Thyroid gland (tissue), 4 donors: ENCODE data around the gene CCHCR1. TPM values are rescaled to one million over a fixed set of nuclear protein-coding genes. Genes with fewer than 3 reads are reported as not detected.
"Not testable (repeated sequence)": the region's sequence is repeated elsewhere in the genome, so short reads cannot be mapped to it uniquely, and the experiment has no call there.

Experiments used
- DNase-seq, 2 donors: peaks; one replicate each; pipeline ENCODE4 v3.0.0-alpha.2; 2019
- H3K27ac ChIP-seq, 3 donors: fragments of 200-600 bp; sonication (generic); 1 replicate in 2 of 3; 2 replicates in 1 of 3; pipeline ENCODE4 v1.5.1; 2016 to 2019; ENCODE audit warnings: mild to moderate bottlenecking in 1 of 3, moderate library complexity in 1 of 3
- H3K27me3 ChIP-seq: fragments of 200-600 bp; sonication (generic); one replicate; pipeline ENCODE4 v1.5.1; 2019
- H3K36me3 ChIP-seq, 2 donors: fragments of 200-600 bp; sonication (generic); one replicate each; pipeline ENCODE4 v1.5.1; 2016 to 2019
- H3K4me1 ChIP-seq, 2 donors: fragments of 200-600 bp; sonication (generic); one replicate each; pipeline ENCODE4 v1.5.1; 2017 to 2019
- H3K4me3 ChIP-seq, 3 donors: fragments of 200-600 bp; sonication (generic); replicated peaks in 1 of 3; 1 replicate in 2 of 3; 2 replicates in 1 of 3; pipeline ENCODE4 v1.5.1; 2016; ENCODE audit warnings: mild to moderate bottlenecking in 1 of 3
- H3K9me3 ChIP-seq: fragments of 200-600 bp; sonication (generic); one replicate; pipeline ENCODE4 v1.5.1; 2017
- POLR2A ChIP-seq, 2 donors: fragments of 450-650 bp; IDR thresholded peaks; one replicate each; pipeline ENCODE4 v1.6.1; 2017; ENCODE audit warnings: antibody characterized with exemption in 2 of 2, mild to moderate bottlenecking in 2 of 2, moderate library complexity in 1 of 2
- WGBS, 2 donors: methylation state at CpG; one replicate each; pipeline ENCODE4 v1.1.5; 2017; 5-methylcytosine and 5-hydroxymethylcytosine counted together
- intact Hi-C: fragments of 100-400 bp; cut with DNase I; formaldehyde crosslinking; loops from one replicate; pipeline ENCODE4 v1.15.1; 2023
- total RNA-seq, 4 donors: library from RNA; depleted of rRNA; stranded (reverse); fragments of >200 nt; gene quantifications; one replicate each; pipeline ENCODE4 v1.2.3, GENCODE V29; 2016
- TF ChIP-seq, protein P1 (sequence below), 6 experiments: fragments of 200-600 bp in 3 of 6; fragments of 450-650 bp in 3 of 6; sonication (generic) in 3 of 6; IDR thresholded peaks; one replicate each; pipeline ENCODE4 v1.5.1; 2016 to 2019; ENCODE audit warnings: antibody characterized with exemption in 6 of 6, mild to moderate bottlenecking in 2 of 6, inconsistent platforms in 1 of 6, moderate library complexity in 1 of 6

The CCHCR1 gene
- total RNA-seq, 4 donors from 2014 or later: 15.8 to 20.0 (median 17.0) TPM

DNA sequence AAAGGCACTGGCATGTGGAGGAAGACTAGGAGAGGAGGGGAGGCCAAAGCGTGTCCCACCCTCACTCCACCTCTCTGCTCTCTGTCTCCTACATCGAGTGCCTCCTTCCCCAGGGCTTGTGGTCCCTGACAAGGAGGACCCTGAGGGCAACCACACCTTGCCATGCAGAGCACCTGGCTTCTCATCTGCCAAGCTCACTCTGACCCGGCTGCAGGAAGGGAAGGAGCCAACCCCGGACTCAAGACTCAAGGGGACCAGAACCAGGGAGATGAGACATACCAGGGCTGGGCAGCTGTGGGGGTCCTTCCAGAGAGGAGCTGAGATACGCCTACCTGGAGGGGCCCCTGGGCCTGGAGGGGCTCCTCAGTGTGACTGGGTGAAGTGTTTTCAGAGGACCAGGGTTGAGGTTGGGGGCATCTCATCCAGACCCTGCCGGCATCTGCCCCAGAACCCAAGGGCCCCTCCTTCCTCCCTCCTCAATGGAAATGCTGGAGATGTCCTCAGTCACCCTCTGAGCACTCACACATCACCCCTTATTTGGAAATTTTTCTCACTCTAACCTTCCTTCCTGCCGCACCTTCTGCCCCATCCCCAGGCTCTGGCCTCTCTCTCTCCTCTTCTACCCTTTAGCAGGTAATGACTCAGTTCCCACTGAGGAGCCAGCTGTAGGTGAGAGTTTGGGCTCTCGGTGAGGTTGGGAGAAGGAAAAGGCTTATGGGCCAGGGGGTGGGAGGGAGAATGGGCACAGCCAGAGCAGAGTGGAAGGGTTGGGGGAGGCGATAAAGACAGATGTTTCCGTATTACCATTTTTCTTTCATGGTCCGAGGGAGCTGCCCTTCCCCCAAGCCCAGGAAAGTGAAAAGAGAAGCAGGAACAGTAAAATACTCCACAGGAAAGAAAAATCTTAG, 44.9 kb upstream of the CCHCR1 start:
- Histone ChIP-seq H3K27ac (peak overlapping the region; percentile 61 to 88 (median 75)), H3K4me3 (no peak overlapping the region), H3K36me3 (no peaks in the 10 kb centered on the region), H3K27me3 (no peaks in the 10 kb centered on the region), H3K9me3 (no peaks in the 10 kb centered on the region), H3K4me1 (peaks cover 0 to 30% of the 10 kb centered on the region in 2 donors)
- no peak for DNase-seq
- WGBS, 2 donors: 46 to 63% methylated on average over 10 of the region's 11 CpGs
- intact Hi-C loops: no loop called here
- TF ChIP-seq, protein P1, sequence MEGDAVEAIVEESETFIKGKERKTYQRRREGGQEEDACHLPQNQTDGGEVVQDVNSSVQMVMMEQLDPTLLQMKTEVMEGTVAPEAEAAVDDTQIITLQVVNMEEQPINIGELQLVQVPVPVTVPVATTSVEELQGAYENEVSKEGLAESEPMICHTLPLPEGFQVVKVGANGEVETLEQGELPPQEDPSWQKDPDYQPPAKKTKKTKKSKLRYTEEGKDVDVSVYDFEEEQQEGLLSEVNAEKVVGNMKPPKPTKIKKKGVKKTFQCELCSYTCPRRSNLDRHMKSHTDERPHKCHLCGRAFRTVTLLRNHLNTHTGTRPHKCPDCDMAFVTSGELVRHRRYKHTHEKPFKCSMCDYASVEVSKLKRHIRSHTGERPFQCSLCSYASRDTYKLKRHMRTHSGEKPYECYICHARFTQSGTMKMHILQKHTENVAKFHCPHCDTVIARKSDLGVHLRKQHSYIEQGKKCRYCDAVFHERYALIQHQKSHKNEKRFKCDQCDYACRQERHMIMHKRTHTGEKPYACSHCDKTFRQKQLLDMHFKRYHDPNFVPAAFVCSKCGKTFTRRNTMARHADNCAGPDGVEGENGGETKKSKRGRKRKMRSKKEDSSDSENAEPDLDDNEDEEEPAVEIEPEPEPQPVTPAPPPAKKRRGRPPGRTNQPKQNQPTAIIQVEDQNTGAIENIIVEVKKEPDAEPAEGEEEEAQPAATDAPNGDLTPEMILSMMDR (IDR thresholded peaks at IDR 0.05): no peak
- TF ChIP-seq POLR2A (IDR thresholded peaks at IDR 0.05): no peak

DNA sequence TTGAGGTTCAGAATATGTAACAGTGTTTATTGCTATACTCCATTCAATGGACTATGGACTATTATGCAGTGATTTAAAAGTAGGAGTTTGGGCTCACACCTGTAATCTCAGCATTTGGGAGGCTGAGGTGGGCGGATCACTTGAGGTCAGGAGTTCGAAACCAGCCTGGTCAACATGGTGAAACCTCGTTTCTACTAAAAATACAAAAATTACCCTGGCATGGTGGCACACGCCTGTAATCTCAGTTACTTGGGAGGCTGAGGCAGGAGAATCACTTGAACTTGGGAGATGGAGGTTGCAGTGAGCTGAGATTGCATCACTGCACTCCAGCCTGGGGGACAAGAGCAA, 41.5 kb upstream of the CCHCR1 start:
- not testable (repeated sequence) for H3K27ac ChIP-seq
- WGBS, 2 donors: 89 to 95% methylated on average over 4 of the region's 4 CpGs

GRCh38 chr6:31197559-31198305, 40.1 kb upstream of the CCHCR1 start:
- Histone ChIP-seq H3K9me3 (no peaks in the 10 kb centered on the region), H3K27ac (peak overlapping the region; percentile 90 to 97 (median 95)), H3K4me1 (peaks cover 0 to 23% of the 10 kb centered on the region in 2 donors), H3K4me3 (peak overlapping the region; percentile 62 to 96 (median 65)), H3K27me3 (no peaks in the 10 kb centered on the region), H3K36me3 (no peaks in the 10 kb centered on the region)
- DNase-seq: peak; percentile 92 to 93
- intact Hi-C loops: loop anchor here (5.0 kb wide), 1 partner anchor 170 kb away; no protein-coding TSS in a partner anchor
- 0 to 1% methylated on average over 27 to 32 of the region's 45 CpGs for WGBS, 2 donors
- TF ChIP-seq, protein P1 (IDR thresholded peaks at IDR 0.05): no peak
- peak; percentile 49 to 87 for TF ChIP-seq POLR2A (IDR thresholded peaks at IDR 0.05)

More for the DNA sequence above, 41.5 kb upstream of the CCHCR1 start:
- not testable (repeated sequence) for H3K36me3 ChIP-seq, DNase-seq, H3K27me3 ChIP-seq, H3K9me3 ChIP-seq, H3K4me3 ChIP-seq
- intact Hi-C loops: loop anchor here (5.0 kb wide), 1 partner anchor 168 kb away; no protein-coding TSS in a partner anchor
- peaks cover 0 to 33% of the 10 kb centered on the region in 2 donors for H3K4me1 ChIP-seq

DNA sequence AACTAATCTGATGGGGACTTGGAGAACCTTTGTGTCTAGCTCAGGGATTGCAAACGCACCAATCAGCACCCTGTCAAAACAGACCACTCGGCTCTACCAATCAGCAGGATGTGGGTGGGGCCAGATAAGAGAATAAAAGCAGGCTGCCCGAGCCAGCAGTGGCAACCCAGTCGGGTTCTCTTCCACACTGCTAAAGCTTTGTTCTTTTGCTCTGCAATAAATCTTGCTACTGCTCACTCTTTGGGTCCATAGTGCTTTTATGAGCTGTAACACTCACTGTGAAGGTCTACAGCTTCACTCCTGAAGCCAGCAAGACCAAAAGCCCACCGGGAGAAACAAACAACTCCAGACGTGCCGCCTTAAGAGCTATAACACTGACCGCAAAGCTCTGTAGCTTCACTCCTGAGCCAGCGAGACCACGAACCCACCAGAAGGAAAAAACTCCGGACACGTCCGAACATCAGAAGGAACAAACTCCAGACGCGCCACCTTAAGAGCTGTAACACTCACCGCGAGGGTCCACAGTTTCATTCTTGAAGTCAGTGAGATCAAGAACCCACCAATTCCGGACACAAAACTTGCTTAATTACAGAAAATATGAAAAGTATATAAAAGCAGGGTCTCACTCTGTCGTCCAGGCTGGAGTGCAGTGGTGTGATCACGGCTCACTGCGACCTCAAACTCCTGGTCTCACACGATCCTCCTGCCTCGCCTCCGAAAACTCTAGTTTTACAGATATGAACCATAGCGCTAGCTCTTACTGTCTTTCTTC, 38.8 kb upstream of the CCHCR1 start:
- intact Hi-C loops: loop anchor here (5.0 kb wide), 1 partner anchor 171 kb away; no protein-coding TSS in a partner anchor
- not testable (repeated sequence) for H3K9me3 ChIP-seq, H3K27me3 ChIP-seq, DNase-seq, H3K36me3 ChIP-seq
- peak overlapping the region in 1 of 3 donors; percentile 95 for H3K27ac ChIP-seq
- 66 to 83% methylated on average over 23 to 25 of the region's 25 CpGs for WGBS, 2 donors
- H3K4me1 ChIP-seq: peaks cover 0 to 17% of the 10 kb centered on the region in 2 donors
- peak overlapping the region in 1 of 3 donors; percentile 62 for H3K4me3 ChIP-seq

DNA sequence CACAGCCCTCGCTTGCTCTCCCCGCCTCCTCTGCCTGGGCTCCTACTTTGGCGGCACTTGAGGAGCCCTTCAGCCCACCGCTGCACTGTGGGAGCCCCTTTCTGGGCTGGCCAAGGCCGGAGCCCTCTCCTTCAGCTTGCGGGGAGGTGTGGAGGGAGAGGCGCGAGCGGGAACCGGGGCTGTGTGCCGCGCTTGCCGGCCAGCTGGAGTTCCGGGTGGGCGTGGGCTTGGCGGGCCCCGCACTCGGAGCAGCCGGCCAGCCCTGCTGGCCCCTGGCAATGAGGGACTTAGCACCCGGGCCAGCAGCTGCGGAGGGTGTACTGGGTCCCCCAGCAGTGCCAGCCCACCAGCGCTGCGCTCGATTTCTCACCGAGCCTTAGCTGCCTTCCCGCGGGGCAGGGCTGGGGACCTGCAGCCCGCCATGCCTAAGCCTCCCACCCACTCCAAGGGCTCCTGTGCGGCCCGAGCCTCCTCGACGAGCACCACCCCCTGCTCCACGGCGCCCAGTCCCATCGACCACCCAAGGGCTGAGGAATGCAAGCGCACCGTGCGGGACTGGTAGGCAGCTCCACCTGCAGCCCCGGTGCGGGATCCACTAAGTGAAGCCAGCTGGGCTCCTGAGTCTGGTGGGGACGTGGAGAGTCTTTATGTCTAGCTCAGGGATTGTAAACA, 37.8 kb upstream of the CCHCR1 start:
- H3K27ac ChIP-seq, H3K36me3 ChIP-seq, DNase-seq, H3K27me3 ChIP-seq, H3K9me3 ChIP-seq, H3K4me3 ChIP-seq: not testable (repeated sequence)
- peaks cover 0 to 17% of the 10 kb centered on the region in 2 donors for H3K4me1 ChIP-seq
- 95 to 97% methylated on average over 9 to 21 of the region's 41 CpGs for WGBS, 2 donors
- intact Hi-C loops: loop anchor here (5.0 kb wide), 1 partner anchor 172 kb away; no protein-coding TSS in a partner anchor
